Fibroblast of skin of abdomen (primary cell): ENCODE results near the gene NRBF2.
"Not testable (repeated sequence)": the region's sequence is repeated elsewhere in the genome, so short reads cannot be mapped to it uniquely, and the experiment has no call there.

Experiments used
- DNase-seq: peaks from one replicate; pipeline ENCODE4 v3.0.0-alpha.2; 2013

The NRBF2 gene

DNA sequence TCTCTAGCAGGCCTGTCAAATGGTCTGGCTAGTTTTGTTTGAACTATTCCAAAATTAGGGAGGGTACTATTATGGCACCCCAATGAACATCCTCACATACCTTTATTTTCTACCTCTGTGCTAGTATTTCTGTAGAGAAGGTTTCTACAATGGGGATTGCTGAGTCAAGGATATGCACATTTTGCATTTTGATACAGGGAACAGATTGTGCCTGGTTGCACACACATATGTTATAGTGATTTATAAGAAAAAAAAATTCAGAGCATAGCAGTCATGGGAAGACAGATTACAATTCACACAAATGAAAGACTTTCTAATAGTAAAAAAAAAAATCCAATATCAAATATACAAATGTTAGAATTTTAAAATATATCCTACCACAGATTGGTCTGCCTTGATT lies 14.1 kb upstream of the NRBF2 start:
- DNase-seq = no peak

DNA sequence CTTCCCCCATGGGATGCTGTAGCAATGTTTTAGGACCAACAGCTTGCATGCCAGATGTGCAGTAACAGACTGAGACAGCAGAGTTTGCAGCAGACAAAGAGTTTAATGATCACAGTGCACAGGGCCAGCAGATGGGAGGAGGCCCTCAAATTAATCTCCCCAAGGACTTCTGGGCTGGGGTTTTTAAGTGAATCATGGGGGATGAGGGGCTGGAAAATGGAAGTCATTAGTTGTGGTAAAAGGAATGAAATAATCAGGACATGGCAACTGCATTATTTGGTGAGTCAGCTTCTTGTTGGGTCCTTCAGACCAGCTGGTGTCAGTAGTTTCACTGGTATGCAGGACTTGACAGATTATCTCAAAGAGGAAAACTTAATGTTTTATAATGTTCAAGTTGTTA lies 12.6 kb upstream of the NRBF2 start:
- DNase-seq = peak; percentile 99

- no peak for DNase-seq
Measured at GRCh38 chr10:63123727-63124362, 9.3 kb upstream of the NRBF2 start.

GRCh38 chr10:63125459-63125858 lies 7.7 kb upstream of the NRBF2 start:
- DNase-seq = no peak

- peak; percentile 67 for DNase-seq
Measured at GRCh38 chr10:63128443-63128842, 4.7 kb upstream of the NRBF2 start.

GRCh38 chr10:63129888-63130287 lies 3.2 kb upstream of the NRBF2 start:
- DNase-seq = peak; percentile 47

GRCh38 chr10:63132651-63133055 lies 475 bp upstream of the NRBF2 start:
- DNase-seq = no peak

DNA sequence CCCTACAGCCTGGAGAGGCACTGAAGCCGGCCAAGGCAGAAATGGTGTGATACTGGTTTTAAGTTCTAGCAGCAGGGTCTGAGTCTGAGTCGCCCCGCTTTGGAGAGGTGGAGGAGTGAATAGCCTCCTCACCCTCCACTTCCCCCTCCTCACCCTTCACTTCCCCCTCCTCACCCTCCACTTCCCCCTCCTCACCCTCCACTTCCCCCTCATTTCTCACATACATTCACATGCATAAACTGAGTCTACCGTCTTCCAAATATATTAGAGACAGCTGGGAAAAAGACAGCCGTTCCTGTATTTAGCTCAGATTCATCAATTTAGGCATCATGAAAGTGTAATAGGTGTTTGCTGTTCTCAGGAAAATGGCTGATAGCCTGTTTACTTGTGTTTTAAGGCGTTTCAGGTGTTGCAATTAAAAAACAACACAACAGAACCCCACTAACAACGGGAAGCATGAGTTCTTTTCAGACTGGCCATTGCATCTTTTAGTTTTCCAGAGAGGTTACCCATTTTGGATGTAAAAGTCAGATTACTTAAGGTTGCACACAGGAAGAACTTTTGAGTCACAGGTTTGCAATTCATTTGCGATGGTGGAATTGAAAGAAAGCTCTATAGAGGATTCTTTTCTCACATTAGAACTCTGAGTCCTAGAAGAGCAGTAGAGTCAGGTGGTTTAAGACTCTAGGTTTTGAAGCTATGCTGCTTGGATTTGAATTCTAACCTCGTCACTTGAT lies 861 bp downstream of the NRBF2 start:
- DNase-seq = peak; percentile 40

GRCh38 chr10:63137306-63137705 lies 4.2 kb downstream of the NRBF2 start:
- no peak for DNase-seq

DNA sequence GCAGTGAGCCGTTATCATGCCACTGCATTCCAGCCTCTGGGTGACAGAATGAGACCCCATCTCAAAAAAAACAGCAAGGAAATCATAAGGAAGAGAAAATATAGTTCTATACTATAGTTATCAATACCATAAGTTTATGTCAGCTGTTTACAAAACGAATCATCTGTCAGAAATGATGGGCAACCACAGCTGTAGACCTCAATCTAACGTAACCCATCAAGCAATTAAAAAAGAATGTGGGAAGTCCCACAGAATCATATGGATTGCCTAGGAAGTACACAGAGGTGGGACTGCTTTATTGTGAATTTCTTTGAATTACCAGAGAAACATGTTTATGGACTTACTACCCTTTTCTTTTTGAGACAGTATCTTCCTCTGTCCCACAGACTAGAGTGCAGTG lies 6.9 kb downstream of the NRBF2 start:
- DNase-seq = peak; percentile 17

DNA sequence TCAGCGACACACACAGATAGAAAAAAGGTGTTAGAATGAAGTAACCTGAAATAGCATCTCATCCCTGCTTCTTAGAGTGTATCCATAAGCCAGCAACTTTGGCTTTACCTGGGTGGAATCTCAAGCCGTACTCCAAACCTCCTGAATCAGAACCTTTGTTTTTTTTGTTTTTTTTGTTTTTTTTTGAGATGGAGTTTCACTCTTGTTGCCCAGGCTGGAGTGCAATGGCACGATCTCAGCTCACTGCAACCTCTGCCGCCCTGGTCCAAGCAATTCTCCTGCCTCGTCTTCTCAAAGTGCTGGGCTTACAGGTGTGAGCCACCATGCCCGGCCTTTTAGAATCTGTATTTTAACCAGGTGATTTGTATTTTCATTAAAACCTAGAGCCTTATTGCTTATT lies 9.0 kb downstream of the NRBF2 start:
- no peak for DNase-seq

DNA sequence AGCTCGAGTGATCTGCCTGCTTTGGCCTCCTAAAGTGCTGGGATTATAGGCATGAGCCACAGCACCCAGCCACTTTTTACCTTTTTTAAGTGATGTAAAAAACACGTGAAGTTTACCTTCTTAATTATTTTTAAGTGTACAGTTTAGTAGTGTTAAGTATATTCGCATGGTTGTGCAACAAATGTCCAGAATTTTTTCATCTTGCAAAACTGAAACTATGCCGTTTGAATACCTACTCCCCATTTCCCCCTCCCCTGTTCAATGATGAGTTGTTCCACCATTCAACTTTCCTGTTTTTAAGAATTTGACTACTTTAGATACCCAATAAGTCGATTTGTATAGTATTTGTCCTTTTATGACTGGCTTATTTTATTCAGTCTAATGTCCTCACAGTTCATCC lies 10.9 kb downstream of the NRBF2 start:
- no peak for DNase-seq

GRCh38 chr10:63145782-63146181 lies 12.7 kb downstream of the NRBF2 start:
- peak; percentile 40 for DNase-seq

DNA sequence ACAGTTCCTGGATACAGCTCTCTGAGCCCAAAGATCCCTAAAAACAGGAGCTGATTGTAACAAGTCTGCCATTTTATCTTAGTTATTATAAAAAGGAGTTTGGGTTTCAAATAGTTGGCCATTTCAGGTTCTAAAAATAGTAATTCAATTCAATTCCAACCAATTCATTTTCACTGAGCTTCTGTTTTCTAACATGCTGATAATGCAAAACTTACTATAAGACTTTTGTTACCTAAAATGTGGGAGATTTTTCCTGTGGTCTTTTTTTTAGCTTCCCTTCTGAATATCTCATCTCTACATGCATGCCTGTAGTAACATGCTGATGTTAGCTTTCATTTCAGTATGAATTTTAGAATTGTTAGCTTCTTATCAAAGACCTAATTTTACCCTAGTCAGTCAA lies 13.4 kb downstream of the NRBF2 start:
- DNase-seq = no peak

DNA sequence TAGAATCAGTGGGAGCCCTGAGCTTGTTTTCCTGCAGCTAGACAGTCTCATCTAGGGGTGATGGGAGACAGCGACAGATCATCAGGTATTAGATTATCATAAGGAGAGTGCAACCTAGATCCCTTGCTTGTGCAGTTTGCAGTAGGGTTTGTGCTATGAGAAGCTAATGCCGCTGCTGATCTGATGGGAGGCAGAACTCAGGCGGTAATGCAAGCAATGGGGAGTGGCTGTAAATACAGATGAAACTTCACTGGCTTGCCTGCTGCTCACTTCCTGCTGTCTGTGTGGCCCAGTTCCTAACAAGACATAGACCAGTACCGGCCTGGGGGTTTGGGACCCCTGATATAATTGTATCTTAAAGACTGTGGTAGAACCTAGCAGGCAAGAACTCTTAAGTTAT lies 17.6 kb downstream of the NRBF2 start:
- DNase-seq = no peak

- not testable (repeated sequence) for DNase-seq
Measured at GRCh38 chr10:63153868-63154545, 20.9 kb downstream of the NRBF2 start.

GRCh38 chr10:63154546-63155387 lies 21.6 kb downstream of the NRBF2 start:
- DNase-seq = no peak

GRCh38 chr10:63155388-63156020 lies 22.4 kb downstream of the NRBF2 start:
- DNase-seq = peak; percentile 13

GRCh38 chr10:63156236-63156635 lies 23.1 kb downstream of the NRBF2 start:
- peak; percentile 8 for DNase-seq

- DNase-seq = peak; percentile 89
Measured at GRCh38 chr10:63157845-63158624, 24.9 kb downstream of the NRBF2 start.

- no peak for DNase-seq
Measured at GRCh38 chr10:63161592-63161991, 28.5 kb downstream of the NRBF2 start.
